ENCODE results near the gene TSPAN16.

DNA sequence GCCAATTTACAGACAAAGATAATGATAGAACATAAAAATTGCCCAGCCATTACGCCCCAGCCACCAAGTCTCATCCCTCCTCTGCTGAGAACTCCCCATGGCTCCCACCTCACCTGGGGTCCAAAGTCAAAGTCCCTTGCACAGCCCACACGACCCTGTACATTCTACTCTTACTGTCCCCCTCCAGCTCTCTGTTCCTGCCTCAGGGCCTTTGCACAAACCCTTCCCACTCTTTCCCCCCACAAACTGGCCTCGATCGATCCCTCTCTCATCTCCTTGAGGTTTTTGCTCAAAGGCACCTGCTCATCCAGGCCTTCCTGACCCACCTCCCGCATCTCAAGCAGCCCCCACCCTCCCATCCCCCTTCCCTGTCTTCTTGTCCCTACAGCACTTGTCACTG lies 35.0 kb upstream of the TSPAN16 start:
- no peak for TF ChIP-seq POLR2A (IDR thresholded peaks at IDR 0.05)
- TF ChIP-seq EP300 (IDR thresholded peaks at IDR 0.05), result no peak
- no peak for TF ChIP-seq CTCF (IDR thresholded peaks at IDR 0.05)

All from suprapubic skin (tissue), 3 donors.